Spleen (tissue), 11 donors: ENCODE data around the gene RAD9A. TPM values are rescaled to one million over a fixed set of nuclear protein-coding genes. Genes with fewer than 3 reads are reported as not detected.
A peak's percentile ranks its signal among the peaks of the same experiment; 100 is the strongest.

ENCODE experiments used
- DNase-seq: peaks from one replicate; pipeline ENCODE4 v3.0.0-alpha.2; 2020
- H3K27ac ChIP-seq, 8 donors: fragments of 200-600 bp; sonication (generic) in 7 of 8; 1 replicate in 4 of 8; 2 replicates in 4 of 8; pipeline versions ENCODE4 v1.5.0 to v1.8.0; 2016 to 2021; ENCODE audit warnings: inconsistent platforms in 4 of 8, mild to moderate bottlenecking in 4 of 8, moderate library complexity in 1 of 8
- H3K27me3 ChIP-seq, 7 donors: fragments of 200-600 bp; sonication (generic) in 6 of 7; replicated peaks in 1 of 7; 1 replicate in 4 of 7; 2 replicates in 3 of 7; pipeline versions ENCODE4 v1.5.0 to v1.8.0; 2016 to 2021; ENCODE audit warnings: inconsistent platforms in 3 of 7, mild to moderate bottlenecking in 1 of 7
- H3K36me3 ChIP-seq, 6 donors: fragments of 200-600 bp; sonication (generic) in 5 of 6; 1 replicate in 4 of 6; 2 replicates in 2 of 6; pipeline versions ENCODE4 v1.5.0 to v1.8.0; 2016 to 2021; ENCODE audit warnings: inconsistent platforms in 2 of 6
- H3K4me1 ChIP-seq, 6 donors: fragments of 200-600 bp; sonication (generic) in 5 of 6; 1 replicate in 3 of 6; 2 replicates in 3 of 6; pipeline versions ENCODE4 v1.5.0 to v1.8.0; 2016 to 2021; ENCODE audit warnings: inconsistent platforms in 3 of 6
- H3K4me3 ChIP-seq, 8 donors: fragments of 200-600 bp; sonication (generic) in 7 of 8; 1 replicate in 4 of 8; 2 replicates in 4 of 8; pipeline versions ENCODE4 v1.5.0 to v1.8.0; 2016 to 2021; ENCODE audit warnings: inconsistent platforms in 4 of 8, mild to moderate bottlenecking in 4 of 8, moderate library complexity in 2 of 8
- H3K9me3 ChIP-seq, 8 donors: fragments of 200-600 bp; sonication (generic) in 7 of 8; 1 replicate in 4 of 8; 2 replicates in 4 of 8; pipeline versions ENCODE4 v1.5.0 to v1.8.0; 2016 to 2021; ENCODE audit warnings: inconsistent platforms in 4 of 8
- POLR2A ChIP-seq, 3 donors: fragments of 450-650 bp; IDR thresholded peaks; one replicate each; pipeline ENCODE4 v1.5.1; 2017; ENCODE audit warnings: antibody characterized with exemption in 3 of 3, mild to moderate bottlenecking in 1 of 3
- POLR2AphosphoS5 ChIP-seq, 3 donors: sonication (generic); formaldehyde crosslinking; IDR thresholded peaks; one replicate each; pipeline ENCODE4 v1.5.1; 2017; ENCODE audit warnings: antibody characterized with exemption in 3 of 3
- WGBS, 5 donors: extraction: QIAGEN DNeasy Blood & Tissue Kit in 3 of 5; methylation state at CpG; one replicate each; pipeline versions ENCODE4 v1.1.5 to v1.1.7; 2013 to 2018; 5-methylcytosine and 5-hydroxymethylcytosine counted together
- intact Hi-C: fragments of 100-400 bp; cut with DNase I; formaldehyde crosslinking; loops from one replicate; pipeline ENCODE4 v1.15.0; 2023; ENCODE audit warnings: low total_unique reads
- polyA plus RNA-seq, 3 donors: library from polyadenylated mRNA; stranded (reverse); fragments of 200-250 nt; gene quantifications; one replicate each; pipeline ENCODE4 v1.2.1, GENCODE V29; 2013
- total RNA-seq, 7 donors: library from RNA; depleted of rRNA in 3 of 7; stranded (reverse); fragments of >200 nt in 3 of 7; fragmentation: NEBNext Ultra II Directional in 4 of 7; extraction: Animal tissue kit (Norgen Biotek cat#: 25700) in 4 of 7; gene quantifications; one replicate each; pipeline versions ENCODE4 v1.1.0 to v1.2.1, GENCODE V29; 2016 to 2021
- TF ChIP-seq, protein P1 (sequence below), 11 experiments: fragments of 200-600 bp in 7 of 11; fragments of 450-650 bp in 4 of 11; sonication (generic) in 4 of 11; IDR thresholded peaks in 8 of 11; conservative IDR thresholded peaks in 3 of 11; 1 replicate in 7 of 11; 2 replicates in 4 of 11; pipeline versions ENCODE4 v1.4.0 to v1.8.0; 2016 to 2021; ENCODE audit warnings: antibody characterized with exemption in 11 of 11, inconsistent platforms in 4 of 11, mild to moderate bottlenecking in 1 of 11
- donor health status: healthy with polysubstance abuse.
- donor health status: DM: no; HTN: no; CAD: no; lungs with moderate emphysema.
- donor health status: DM: no; HTN: no; CAD: no.
- donor health status: Bipolar disorder and iron deficiency.
- donor health status: healthy.
- donor health status: DM: no; HTN: no; CAD: no.
- donor health status: DM: yes; HTN: yes; CAD: no.

The RAD9A gene
- total and polyA plus RNA-seq, 10 donors = 18.2 to 44.8 (median 30.1) TPM

DNA sequence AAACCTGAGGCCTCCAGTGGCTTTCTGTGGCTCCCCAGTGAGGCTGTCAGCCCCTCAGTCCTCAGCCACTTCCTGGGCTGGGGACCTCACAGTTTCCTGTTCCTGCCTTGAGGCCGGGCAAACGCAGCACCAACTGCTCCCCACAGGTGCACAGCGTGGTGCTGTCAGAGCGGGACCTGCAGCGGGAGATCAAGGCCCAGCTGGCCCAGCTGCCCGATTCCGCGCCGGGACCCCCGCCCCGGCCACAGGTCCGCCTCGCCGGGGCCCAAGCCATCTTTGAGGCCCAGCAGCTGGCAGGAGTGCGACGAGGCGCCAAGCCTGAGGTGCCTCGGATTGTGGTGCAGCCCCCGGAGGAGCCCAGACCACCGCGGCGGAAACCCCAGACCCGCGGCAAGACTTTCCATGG is 17.5 kb downstream of the RAD9A start:
- TF ChIP-seq POLR2A (IDR thresholded peaks at IDR 0.05) = peak in 1 of 3 donors; percentile 25
- TF ChIP-seq, protein P1, sequence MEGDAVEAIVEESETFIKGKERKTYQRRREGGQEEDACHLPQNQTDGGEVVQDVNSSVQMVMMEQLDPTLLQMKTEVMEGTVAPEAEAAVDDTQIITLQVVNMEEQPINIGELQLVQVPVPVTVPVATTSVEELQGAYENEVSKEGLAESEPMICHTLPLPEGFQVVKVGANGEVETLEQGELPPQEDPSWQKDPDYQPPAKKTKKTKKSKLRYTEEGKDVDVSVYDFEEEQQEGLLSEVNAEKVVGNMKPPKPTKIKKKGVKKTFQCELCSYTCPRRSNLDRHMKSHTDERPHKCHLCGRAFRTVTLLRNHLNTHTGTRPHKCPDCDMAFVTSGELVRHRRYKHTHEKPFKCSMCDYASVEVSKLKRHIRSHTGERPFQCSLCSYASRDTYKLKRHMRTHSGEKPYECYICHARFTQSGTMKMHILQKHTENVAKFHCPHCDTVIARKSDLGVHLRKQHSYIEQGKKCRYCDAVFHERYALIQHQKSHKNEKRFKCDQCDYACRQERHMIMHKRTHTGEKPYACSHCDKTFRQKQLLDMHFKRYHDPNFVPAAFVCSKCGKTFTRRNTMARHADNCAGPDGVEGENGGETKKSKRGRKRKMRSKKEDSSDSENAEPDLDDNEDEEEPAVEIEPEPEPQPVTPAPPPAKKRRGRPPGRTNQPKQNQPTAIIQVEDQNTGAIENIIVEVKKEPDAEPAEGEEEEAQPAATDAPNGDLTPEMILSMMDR (IDR thresholded peaks at IDR 0.05 in 8 of 11, conservative IDR thresholded peaks at IDR 0.05 in 3 of 11) = no peak
- peak; percentile 90 to 91 (median 91) for TF ChIP-seq POLR2AphosphoS5 (IDR thresholded peaks at IDR 0.05)
- intact Hi-C loops = no loop called here
- H3K27me3 ChIP-seq = peaks cover 0 to 41% (median 0%) of the 10 kb centered on the region in 7 donors
- H3K4me3 ChIP-seq = peak overlapping the region in 7 of 8 donors; percentile 30 to 75 (median 42)
- WGBS, 5 donors = 0 to 35% (median 23%) methylated on average over 4 to 24 of the region's 24 CpGs
- DNase-seq = peak; percentile 95
- peaks cover 0 to 50% (median 6%) of the 10 kb centered on the region in 6 donors for H3K36me3 ChIP-seq
- no peaks in the 10 kb centered on the region for H3K9me3 ChIP-seq
- peak overlapping the region; percentile 38 to 99 (median 96) for H3K27ac ChIP-seq
- peaks cover 37 to 99% (median 90%) of the 10 kb centered on the region in 6 donors for H3K4me1 ChIP-seq

DNA sequence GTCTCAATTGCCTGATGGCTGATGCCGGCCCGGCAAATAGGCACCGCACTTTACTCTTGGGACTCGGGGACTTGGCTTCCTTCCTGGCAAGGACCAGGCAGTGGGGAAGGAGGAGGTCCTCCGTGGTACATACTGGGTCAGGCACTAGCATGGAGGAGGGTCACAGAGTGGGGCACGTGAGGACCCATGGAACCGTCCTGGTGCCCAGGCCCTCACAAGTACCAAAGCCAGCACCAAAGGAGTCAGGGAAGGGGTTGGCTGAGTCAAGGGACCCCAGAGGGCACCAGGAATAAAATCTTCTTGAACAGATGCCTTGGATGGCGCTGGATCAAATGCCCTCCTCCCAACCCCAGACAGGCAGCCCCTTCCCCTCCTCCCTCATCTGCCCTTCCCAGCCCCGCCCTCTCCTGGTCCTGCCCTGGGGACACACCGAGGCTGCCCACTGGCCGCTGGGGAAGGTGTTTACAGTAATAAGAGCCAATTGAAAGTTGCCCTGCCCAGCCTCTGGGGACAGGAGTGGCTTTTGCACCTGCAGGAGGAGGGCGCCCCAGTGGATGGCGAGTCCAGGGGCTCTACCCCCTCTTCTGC is 18.1 kb downstream of the RAD9A start:
- H3K27me3 ChIP-seq = peaks cover 0 to 47% (median 2%) of the 10 kb centered on the region in 7 donors
- intact Hi-C loops = no loop called here
- peak overlapping the region; percentile 38 to 99 (median 96) for H3K27ac ChIP-seq
- peaks cover 0 to 50% (median 6%) of the 10 kb centered on the region in 6 donors for H3K36me3 ChIP-seq
- H3K4me1 ChIP-seq = peaks cover 38 to 99% (median 89%) of the 10 kb centered on the region in 6 donors
- TF ChIP-seq, protein P1 (IDR thresholded peaks at IDR 0.05 in 8 of 11, conservative IDR thresholded peaks at IDR 0.05 in 3 of 11) = peak in 2 of 11 experiments; percentile 4 to 21
- TF ChIP-seq POLR2A (IDR thresholded peaks at IDR 0.05) (no peak), POLR2AphosphoS5 (IDR thresholded peaks at IDR 0.05) (peak in 2 of 3 donors; percentile 45 to 49)
- peak; percentile 91 for DNase-seq
- WGBS, 5 donors = 17 to 32% (median 22%) methylated on average over 12 to 13 of the region's 13 CpGs
- no peaks in the 10 kb centered on the region for H3K9me3 ChIP-seq
- peak overlapping the region in 7 of 8 donors; percentile 30 to 75 (median 42) for H3K4me3 ChIP-seq

DNA sequence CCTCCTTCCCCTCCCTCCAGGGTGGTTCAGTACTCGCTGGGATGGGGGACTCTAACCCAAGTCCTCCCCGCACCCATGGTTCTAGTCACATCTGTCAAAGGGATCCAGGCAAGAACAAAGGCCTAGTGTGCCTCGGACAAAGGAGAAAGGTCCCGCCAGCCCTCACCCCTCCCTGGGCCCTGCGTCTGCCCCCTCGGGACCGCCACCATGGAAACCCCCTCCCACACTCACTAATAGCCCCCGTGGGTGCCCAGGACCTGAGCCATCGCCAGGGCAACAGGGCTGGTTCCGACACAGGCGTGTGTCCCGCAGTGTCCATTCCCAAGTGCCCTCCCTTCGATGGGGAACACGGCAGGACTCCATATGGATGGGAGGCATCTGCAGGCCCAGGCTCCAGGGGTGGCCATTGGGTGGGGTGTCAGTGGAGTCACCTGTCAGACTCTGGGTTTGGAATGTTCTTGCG is 18.6 kb downstream of the RAD9A start:
- TF ChIP-seq POLR2AphosphoS5 (IDR thresholded peaks at IDR 0.05) (peak; percentile 26 to 75 (median 30)), POLR2A (IDR thresholded peaks at IDR 0.05) (no peak)
- intact Hi-C loops = no loop called here
- no peaks in the 10 kb centered on the region for H3K9me3 ChIP-seq
- peak; percentile 79 for DNase-seq
- peaks cover 42 to 99% (median 89%) of the 10 kb centered on the region in 6 donors for H3K4me1 ChIP-seq
- peaks cover 0 to 45% (median 5%) of the 10 kb centered on the region in 6 donors for H3K36me3 ChIP-seq
- peak overlapping the region in 7 of 8 donors; percentile 38 to 99 (median 96) for H3K27ac ChIP-seq
- peak overlapping the region in 2 of 8 donors; percentile 38 to 75 for H3K4me3 ChIP-seq
- H3K27me3 ChIP-seq = peaks cover 0 to 52% (median 7%) of the 10 kb centered on the region in 7 donors
- WGBS, 5 donors = 53 to 80% (median 75%) methylated on average over 10 to 15 of the region's 15 CpGs

DNA sequence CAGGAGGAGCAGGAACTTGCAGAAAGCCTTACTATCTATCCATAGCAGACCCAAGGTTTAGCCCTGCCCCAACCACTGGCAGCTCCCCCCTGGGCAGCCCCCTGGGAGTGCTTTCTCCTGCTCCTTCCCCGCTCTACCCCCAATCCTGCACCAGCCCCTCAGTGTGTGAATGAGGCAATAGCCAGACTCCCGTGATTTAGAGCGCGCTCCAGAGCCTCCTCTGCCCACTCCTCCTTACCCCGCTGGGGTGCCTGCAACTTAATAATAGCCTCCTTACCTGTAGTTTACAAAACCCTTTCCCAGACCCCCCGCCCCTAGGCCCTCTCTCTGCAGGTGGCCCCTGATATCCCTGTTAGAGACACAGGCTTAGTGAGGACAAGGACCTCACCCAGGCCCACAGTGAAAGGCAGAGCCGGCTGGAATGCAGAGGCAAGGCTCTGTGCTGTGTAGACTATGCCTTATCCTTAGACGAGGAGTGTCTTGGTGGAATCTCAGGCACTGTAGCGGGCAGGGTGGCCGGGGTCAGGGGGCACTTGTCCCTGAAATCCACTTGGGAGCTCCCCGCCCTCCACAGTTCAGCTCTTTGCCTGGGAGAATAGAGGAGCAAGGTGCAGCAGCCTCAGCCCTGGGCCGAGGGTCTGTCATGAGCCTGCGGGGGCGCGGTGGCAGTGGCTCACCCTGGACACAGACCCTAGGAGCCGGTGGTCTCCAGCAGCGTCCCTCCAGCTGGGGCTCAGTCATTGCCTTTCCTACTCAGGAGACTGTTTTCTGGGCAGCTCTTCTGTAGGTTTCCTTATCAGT is 19.4 kb downstream of the RAD9A start:
- no peak for TF ChIP-seq POLR2A (IDR thresholded peaks at IDR 0.05)
- no peak for TF ChIP-seq POLR2AphosphoS5 (IDR thresholded peaks at IDR 0.05)
- TF ChIP-seq, protein P1 (IDR thresholded peaks at IDR 0.05 in 8 of 11, conservative IDR thresholded peaks at IDR 0.05 in 3 of 11) = no peak
- peak overlapping the region in 4 of 8 donors; percentile 96 to 99 (median 98) for H3K27ac ChIP-seq
- H3K27me3 ChIP-seq = peaks cover 0 to 60% (median 11%) of the 10 kb centered on the region in 7 donors
- WGBS, 5 donors = 81 to 89% (median 83%) methylated on average over 12 to 17 of the region's 17 CpGs
- peaks cover 41 to 99% (median 89%) of the 10 kb centered on the region in 6 donors for H3K4me1 ChIP-seq
- intact Hi-C loops = no loop called here
- peak overlapping the region in 1 of 8 donors; percentile 7 for H3K4me3 ChIP-seq
- H3K9me3 ChIP-seq = no peaks in the 10 kb centered on the region
- H3K36me3 ChIP-seq = peaks cover 0 to 37% (median 1%) of the 10 kb centered on the region in 6 donors
- peak; percentile 79 for DNase-seq
